ENCODE results near the gene CREBRF. TPM values are rescaled to one million over a fixed set of nuclear protein-coding genes. Genes with fewer than 3 reads are reported as not detected.

The CREBRF gene
- total and polyA plus RNA-seq, 9 of the 15 experiments (the other 6 are each of a cell fraction or from before 2014, with no cell fraction given), result 1.1 to 4.9 (median 2.9) TPM

GRCh38 chr5:173144200-173145176 lies 88.3 kb downstream of the CREBRF start, which contains the start of gene BNIP1 (continued):
- TF ChIP-seq PBX2 (CRISPR knock-in tag; IDR thresholded peaks at IDR 0.05; ENCODE audit: low read depth) (no peak), PBX2 (tag; conservative IDR thresholded peaks at IDR 0.05; ENCODE audit: low read depth) (no peak)

DNA sequence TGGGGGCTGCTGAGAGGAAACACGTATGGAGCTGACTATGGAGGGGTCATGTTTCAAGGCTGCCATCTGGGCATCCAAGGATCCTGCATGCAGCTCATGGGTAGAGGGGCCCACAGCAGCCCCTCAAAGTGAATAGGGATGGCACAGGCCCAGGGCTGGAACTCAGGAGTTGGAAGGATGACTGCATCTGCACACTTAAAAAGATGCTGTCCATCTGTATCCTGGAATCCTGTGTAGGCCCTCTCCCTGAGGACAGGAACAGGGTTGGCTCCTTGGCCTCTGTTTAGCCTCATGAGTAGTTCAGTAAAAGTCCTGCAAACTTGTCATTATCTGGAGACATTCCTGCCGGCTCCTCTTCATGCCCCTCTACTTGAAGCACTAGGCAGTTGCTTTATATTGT lies 92.2 kb downstream of the CREBRF start:
- no peak for FAIRE-seq
- Histone ChIP-seq H2AFZ (ENCODE audit: low read depth, low read length) (no peak overlapping the region), H3K4me3 (no peak overlapping the region), H4K20me1 (replicated peaks; ENCODE audit: control insufficient read depth, insufficient read depth, low read length) (no peaks in the 10 kb centered on the region), H3K9ac (ENCODE audit: insufficient read depth in 1 of 2, low read depth in 2 of 2, low read length in 2 of 2) (no peak overlapping the region), H3K9me1 (ENCODE audit: control insufficient read depth, insufficient read depth, low read length) (no peaks in the 10 kb centered on the region), H3K4me1 (replicated peaks in 1 of 2; ENCODE audit: control insufficient read depth in 2 of 2, insufficient read depth in 2 of 2, low read length in 2 of 2) (peaks cover 7 to 12% of the 10 kb centered on the region in 2 experiments; a peak in 3 of 5 replicates), H3K9me3 (replicated peaks; ENCODE audit: control insufficient read depth, insufficient read depth, low read depth, low read length) (no peaks in the 10 kb centered on the region), H3K4me2 (ENCODE audit: insufficient read depth, low read length) (no peak overlapping the region), H3K27ac (ENCODE audit: extremely low read depth, low read depth, low read length) (no peak overlapping the region), H3K79me2 (ENCODE audit: control insufficient read depth, insufficient read depth, low read length) (peaks cover 5% of the 10 kb centered on the region; the same call in 2 of the 3 replicates), H3K36me3 (ENCODE audit: control insufficient read depth, insufficient read depth, low read length) (peaks cover 42% of the 10 kb centered on the region; the same call in 2 of the 3 replicates), H3K27me3 (ENCODE audit: control insufficient read depth in 2 of 2, insufficient read depth in 2 of 2, low read length in 2 of 2) (no peaks in the 10 kb centered on the region)
- intact Hi-C loops (cut with micrococcal nuclease) (no loop called here), in situ Hi-C loops (cut with MboI) (no loop called here)
- no peak for ATAC-seq
- no TSS peak for BruUV-seq (replicated peaks)
- 56% methylated on average over 2 of the region's 2 CpGs for whole genome bisulfite sequencing (ENCODE audit: insufficient coverage, low coverage, missing lambda C conversion rate)
- CTCF ChIA-PET (ENCODE audit: low intra/inter-chr PET ratio), result interaction anchor here (0.6 kb wide), 1 partner anchor 372 kb away, joined by 4 read pairs; no protein-coding TSS in a partner anchor
- TF ChIP-seq, protein P1, sequence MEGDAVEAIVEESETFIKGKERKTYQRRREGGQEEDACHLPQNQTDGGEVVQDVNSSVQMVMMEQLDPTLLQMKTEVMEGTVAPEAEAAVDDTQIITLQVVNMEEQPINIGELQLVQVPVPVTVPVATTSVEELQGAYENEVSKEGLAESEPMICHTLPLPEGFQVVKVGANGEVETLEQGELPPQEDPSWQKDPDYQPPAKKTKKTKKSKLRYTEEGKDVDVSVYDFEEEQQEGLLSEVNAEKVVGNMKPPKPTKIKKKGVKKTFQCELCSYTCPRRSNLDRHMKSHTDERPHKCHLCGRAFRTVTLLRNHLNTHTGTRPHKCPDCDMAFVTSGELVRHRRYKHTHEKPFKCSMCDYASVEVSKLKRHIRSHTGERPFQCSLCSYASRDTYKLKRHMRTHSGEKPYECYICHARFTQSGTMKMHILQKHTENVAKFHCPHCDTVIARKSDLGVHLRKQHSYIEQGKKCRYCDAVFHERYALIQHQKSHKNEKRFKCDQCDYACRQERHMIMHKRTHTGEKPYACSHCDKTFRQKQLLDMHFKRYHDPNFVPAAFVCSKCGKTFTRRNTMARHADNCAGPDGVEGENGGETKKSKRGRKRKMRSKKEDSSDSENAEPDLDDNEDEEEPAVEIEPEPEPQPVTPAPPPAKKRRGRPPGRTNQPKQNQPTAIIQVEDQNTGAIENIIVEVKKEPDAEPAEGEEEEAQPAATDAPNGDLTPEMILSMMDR (IDR thresholded peaks at IDR 0.05 in 2 of 3, conservative IDR thresholded peaks at IDR 0.05 in 1 of 3; ENCODE audit: insufficient read depth in 2 of 3, low read depth in 1 of 3, low read length in 3 of 3), result no peak
- TF ChIP-seq BRF1 (IDR thresholded peaks at IDR 0.05; ENCODE audit: borderline replicate concordance, extremely low read depth, insufficient read length), result no peak
- no peak for TF ChIP-seq HDAC2 (IDR thresholded peaks at IDR 0.05)
- TF ChIP-seq RB1 (IDR thresholded peaks at IDR 0.05; ENCODE audit: low read depth), result no peak
- no peak for TF ChIP-seq PTTG1 (tag; IDR thresholded peaks at IDR 0.05; ENCODE audit: low read depth)
- no peak for TF ChIP-seq SIN3A (IDR thresholded peaks at IDR 0.05; ENCODE audit: borderline replicate concordance in 2 of 2, control insufficient read depth in 1 of 2, low read depth in 2 of 2, low read length in 2 of 2)
- TF ChIP-seq CBX1 (IDR thresholded peaks at IDR 0.05; ENCODE audit: low read depth), result no peak
- TF ChIP-seq ZNF146 (CRISPR knock-in tag; IDR thresholded peaks at IDR 0.05; ENCODE audit: unreplicated experiment), result no peak
- TF ChIP-seq MED1 (CRISPR knock-in tag; IDR thresholded peaks at IDR 0.05; ENCODE audit: borderline replicate concordance), result no peak
- POLR2A ChIA-PET, result no interaction called here
- DNase-seq (ENCODE audit: extremely low read depth in 1 of 4, low spot score in 3 of 4), result no peak
